Osteocyte (in vitro differentiated cells): Measurements from ENCODE around the gene SLC6A17. TPM values are rescaled to one million over a fixed set of nuclear protein-coding genes. Genes with fewer than 3 reads are reported as not detected.

Experiments
- DNase-seq: peaks from one replicate; pipeline ENCODE4 v3.0.0; 2021; ENCODE audit warnings: mixed read lengths; ENCODE audit not compliant: unreplicated experiment; ENCODE audit errors: extremely low spot score
- H3K27ac Mint-ChIP-seq: one replicate; pipeline ENCODE4 v1.8.0; 2021; ENCODE audit warnings: mild to moderate bottlenecking, mixed read lengths; ENCODE audit not compliant: unreplicated experiment
- H3K27me3 Mint-ChIP-seq: one replicate; pipeline ENCODE4 v1.8.0; 2021; ENCODE audit warnings: mixed read lengths; ENCODE audit not compliant: unreplicated experiment
- H3K36me3 Mint-ChIP-seq: one replicate; pipeline ENCODE4 v1.8.0; 2021; ENCODE audit warnings: mixed read lengths; ENCODE audit not compliant: unreplicated experiment
- H3K4me1 Mint-ChIP-seq: one replicate; pipeline ENCODE4 v1.8.0; 2021; ENCODE audit warnings: mixed read lengths; ENCODE audit not compliant: unreplicated experiment
- H3K4me3 Mint-ChIP-seq: one replicate; pipeline ENCODE4 v1.8.0; 2021; ENCODE audit warnings: mild to moderate bottlenecking, moderate library complexity, mixed read lengths; ENCODE audit not compliant: unreplicated experiment
- H3K9me3 Mint-ChIP-seq: one replicate; pipeline ENCODE4 v1.8.0; 2021; ENCODE audit warnings: mixed read lengths; ENCODE audit not compliant: unreplicated experiment
- CTCF ChIP-seq: fragments of 200-600 bp; sonication (generic); IDR thresholded peaks from 2 replicates; pipeline ENCODE4 v1.5.0; 2021; ENCODE audit warnings: antibody characterized with exemption, mild to moderate bottlenecking, moderate library complexity
- total RNA-seq: library from RNA; stranded (reverse); gene quantifications from 2 replicates; pipeline ENCODE4 v1.2.1, GENCODE V29; 2021

The SLC6A17 gene
- total RNA-seq, 1 donor from 2014 or later, result 1.6 TPM

GRCh38 chr1:110161849-110162248 lies 11.6 kb downstream of the SLC6A17 start:
- no peak for TF ChIP-seq CTCF
- no peaks in the 10 kb centered on the region for H3K9me3 Mint-ChIP-seq
- no peak for DNase-seq
- H3K36me3 Mint-ChIP-seq, result no peaks in the 10 kb centered on the region
- no peak overlapping the region for H3K27ac Mint-ChIP-seq
- no peaks in the 10 kb centered on the region for H3K4me1 Mint-ChIP-seq
- H3K4me3 Mint-ChIP-seq, result no peak overlapping the region
- peaks cover 8% of the 10 kb centered on the region for H3K27me3 Mint-ChIP-seq

GRCh38 chr1:110163591-110163990 lies 13.3 kb downstream of the SLC6A17 start:
- H3K9me3 Mint-ChIP-seq, result no peaks in the 10 kb centered on the region
- H3K4me3 Mint-ChIP-seq, result no peak overlapping the region
- no peaks in the 10 kb centered on the region for H3K4me1 Mint-ChIP-seq
- no peak overlapping the region for H3K27ac Mint-ChIP-seq
- no peak for DNase-seq
- no peaks in the 10 kb centered on the region for H3K36me3 Mint-ChIP-seq
- TF ChIP-seq CTCF, result no peak
- peaks cover 5% of the 10 kb centered on the region for H3K27me3 Mint-ChIP-seq

GRCh38 chr1:110164725-110165350 lies 14.5 kb downstream of the SLC6A17 start:
- no peak overlapping the region for H3K27ac Mint-ChIP-seq
- no peaks in the 10 kb centered on the region for H3K36me3 Mint-ChIP-seq
- no peak for DNase-seq
- H3K27me3 Mint-ChIP-seq, result peaks cover 5% of the 10 kb centered on the region
- TF ChIP-seq CTCF, result no peak
- H3K9me3 Mint-ChIP-seq, result no peaks in the 10 kb centered on the region
- H3K4me3 Mint-ChIP-seq, result no peak overlapping the region
- H3K4me1 Mint-ChIP-seq, result no peaks in the 10 kb centered on the region

- Mint-ChIP-seq H3K4me1 (peaks cover 2% of the 10 kb centered on the region), H3K36me3 (no peaks in the 10 kb centered on the region), H3K27me3 (no peaks in the 10 kb centered on the region), H3K4me3 (no peak overlapping the region), H3K27ac (no peak overlapping the region), H3K9me3 (no peaks in the 10 kb centered on the region)
- no peak for TF ChIP-seq CTCF
- DNase-seq, result no peak
Measured at GRCh38 chr1:110165761-110166231, 15.5 kb downstream of the SLC6A17 start.

- Mint-ChIP-seq H3K4me1 (peaks cover 12% of the 10 kb centered on the region), H3K36me3 (no peaks in the 10 kb centered on the region), H3K4me3 (no peak overlapping the region), H3K27me3 (no peaks in the 10 kb centered on the region), H3K27ac (no peak overlapping the region), H3K9me3 (no peaks in the 10 kb centered on the region)
- DNase-seq, result no peak
- TF ChIP-seq CTCF, result no peak
Measured at GRCh38 chr1:110166861-110167260, 16.6 kb downstream of the SLC6A17 start.
